Measurements from ENCODE around the gene CACNA2D1.

GRCh38 chr7:82477733-82478515 is 34.3 kb upstream of the CACNA2D1 start:
- TF ChIP-seq CTCF (IDR thresholded peaks at IDR 0.05) (no peak), POLR2A (IDR thresholded peaks at IDR 0.05) (no peak)
